DOHH2 (cell line): Measurements from ENCODE around the gene IFRD2.

Experiments used
- H3F3A ChIP-seq: fragments of 200-600 bp; sonication (generic), shearing (Covaris generic); 2 replicates; pipeline ENCODE4 v1.6.0; 2016; ENCODE audit warnings: antibody characterized with exemption, mild to moderate bottlenecking; ENCODE audit not compliant: control insufficient read depth, insufficient read depth
- H3K27ac ChIP-seq: fragments of 200-600 bp; sonication (generic); 2 replicates; pipeline ENCODE4 v1.5.1; 2014; ENCODE audit warnings: low read depth, mild to moderate bottlenecking, low read length, moderate library complexity
- H3K27me3 ChIP-seq: fragments of 200-600 bp; sonication (generic); 2 replicates; pipeline ENCODE4 v1.6.1; 2014; ENCODE audit warnings: mild to moderate bottlenecking, low read length, mixed read lengths; ENCODE audit not compliant: control insufficient read depth
- H3K36me3 ChIP-seq: fragments of 200-600 bp; sonication (generic); 2 replicates; pipeline ENCODE4 v1.6.1; 2014; ENCODE audit warnings: mild to moderate bottlenecking, low read length, moderate library complexity, mixed read lengths; ENCODE audit not compliant: control insufficient read depth
- H3K4me1 ChIP-seq: fragments of 200-600 bp; sonication (generic); 2 replicates; pipeline ENCODE4 v1.6.1; 2014; ENCODE audit warnings: mild to moderate bottlenecking, low read length, mixed read lengths; ENCODE audit not compliant: control insufficient read depth
- H3K4me2 ChIP-seq: fragments of 200-600 bp; sonication (generic); 2 replicates; pipeline ENCODE4 v1.6.0; 2014; ENCODE audit warnings: mild to moderate bottlenecking, low read length, moderate library complexity
- H3K4me3 ChIP-seq: fragments of 200-600 bp; sonication (generic); 2 replicates; pipeline ENCODE4 v1.5.1; 2014; ENCODE audit warnings: mild to moderate bottlenecking, low read length, mixed read lengths
- H3K79me2 ChIP-seq: fragments of 200-600 bp; sonication (generic); 2 replicates; pipeline ENCODE4 v1.6.1; 2014; ENCODE audit warnings: mild to moderate bottlenecking, low read length, mixed read lengths; ENCODE audit not compliant: control insufficient read depth
- H3K9me2 ChIP-seq: fragments of 200-600 bp; sonication (generic); replicated peaks from 2 replicates; pipeline ENCODE4 v1.6.1; 2014; ENCODE audit warnings: mild to moderate bottlenecking, low read length, mixed read lengths; ENCODE audit not compliant: control insufficient read depth
- H3K9me3 ChIP-seq: fragments of 200-600 bp; sonication (generic); 2 replicates; pipeline ENCODE4 v1.6.1; 2014; ENCODE audit warnings: antibody characterized with exemption, low read length, mixed read lengths; ENCODE audit not compliant: control insufficient read depth, insufficient read depth
- H4K20me1 ChIP-seq: fragments of 200-600 bp; sonication (generic); 2 replicates; pipeline ENCODE4 v1.6.0; 2014; ENCODE audit warnings: low read depth, mild to moderate bottlenecking, antibody characterized with exemption, low read length, moderate library complexity; ENCODE audit not compliant: control insufficient read depth, insufficient read depth
- EZH2phosphoT487 ChIP-seq: fragments of 200-600 bp; sonication (generic); IDR thresholded peaks from 2 replicates; pipeline ENCODE4 v1.6.1; 2017; ENCODE audit warnings: borderline replicate concordance, mild to moderate bottlenecking, antibody characterized with exemption, low read length, moderate library complexity, mixed read lengths
- TF ChIP-seq, protein P1 (sequence below): fragments of 200-600 bp; sonication (generic); IDR thresholded peaks from one replicate; pipeline ENCODE4 v1.5.1; 2014; ENCODE audit warnings: antibody characterized with exemption, mild to moderate bottlenecking, low read depth, low read length; ENCODE audit not compliant: poor library complexity, severe bottlenecking

Gene IFRD2

DNA sequence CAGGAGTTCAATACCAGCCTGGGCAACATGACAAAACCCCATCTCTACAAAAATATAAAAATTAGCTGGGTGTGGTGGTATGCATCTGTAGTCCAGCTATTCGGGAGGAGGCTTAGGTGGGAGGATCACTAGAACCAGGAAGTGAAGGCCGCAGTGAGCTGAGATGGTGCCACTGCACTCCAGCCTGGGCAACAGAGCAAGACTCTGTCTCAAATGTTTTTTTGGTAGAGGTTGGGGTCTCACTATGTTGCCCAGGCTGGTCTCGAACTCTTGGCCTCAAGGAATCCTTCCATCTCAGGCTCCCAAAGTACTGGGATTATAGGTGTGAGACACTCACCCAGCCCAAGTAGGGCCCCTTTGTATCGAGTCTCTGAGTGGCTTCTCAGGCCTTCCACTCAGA, 1.9 kb upstream of the IFRD2 start:
- Histone ChIP-seq H3K27ac (no peak overlapping the region), H3K79me2 (peaks cover 34% of the 10 kb centered on the region), H3K27me3 (no peaks in the 10 kb centered on the region), H3F3A (no peaks in the 10 kb centered on the region), H3K4me2 (no peak overlapping the region), H3K9me3 (no peaks in the 10 kb centered on the region), H3K4me3 (no peak overlapping the region), H3K9me2 (no peaks in the 10 kb centered on the region), H4K20me1 (no peaks in the 10 kb centered on the region), H3K4me1 (peaks cover 23% of the 10 kb centered on the region), H3K36me3 (peaks cover 25% of the 10 kb centered on the region)
- TF ChIP-seq, protein P1, sequence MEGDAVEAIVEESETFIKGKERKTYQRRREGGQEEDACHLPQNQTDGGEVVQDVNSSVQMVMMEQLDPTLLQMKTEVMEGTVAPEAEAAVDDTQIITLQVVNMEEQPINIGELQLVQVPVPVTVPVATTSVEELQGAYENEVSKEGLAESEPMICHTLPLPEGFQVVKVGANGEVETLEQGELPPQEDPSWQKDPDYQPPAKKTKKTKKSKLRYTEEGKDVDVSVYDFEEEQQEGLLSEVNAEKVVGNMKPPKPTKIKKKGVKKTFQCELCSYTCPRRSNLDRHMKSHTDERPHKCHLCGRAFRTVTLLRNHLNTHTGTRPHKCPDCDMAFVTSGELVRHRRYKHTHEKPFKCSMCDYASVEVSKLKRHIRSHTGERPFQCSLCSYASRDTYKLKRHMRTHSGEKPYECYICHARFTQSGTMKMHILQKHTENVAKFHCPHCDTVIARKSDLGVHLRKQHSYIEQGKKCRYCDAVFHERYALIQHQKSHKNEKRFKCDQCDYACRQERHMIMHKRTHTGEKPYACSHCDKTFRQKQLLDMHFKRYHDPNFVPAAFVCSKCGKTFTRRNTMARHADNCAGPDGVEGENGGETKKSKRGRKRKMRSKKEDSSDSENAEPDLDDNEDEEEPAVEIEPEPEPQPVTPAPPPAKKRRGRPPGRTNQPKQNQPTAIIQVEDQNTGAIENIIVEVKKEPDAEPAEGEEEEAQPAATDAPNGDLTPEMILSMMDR: no peak
- TF ChIP-seq EZH2phosphoT487: no peak

DNA sequence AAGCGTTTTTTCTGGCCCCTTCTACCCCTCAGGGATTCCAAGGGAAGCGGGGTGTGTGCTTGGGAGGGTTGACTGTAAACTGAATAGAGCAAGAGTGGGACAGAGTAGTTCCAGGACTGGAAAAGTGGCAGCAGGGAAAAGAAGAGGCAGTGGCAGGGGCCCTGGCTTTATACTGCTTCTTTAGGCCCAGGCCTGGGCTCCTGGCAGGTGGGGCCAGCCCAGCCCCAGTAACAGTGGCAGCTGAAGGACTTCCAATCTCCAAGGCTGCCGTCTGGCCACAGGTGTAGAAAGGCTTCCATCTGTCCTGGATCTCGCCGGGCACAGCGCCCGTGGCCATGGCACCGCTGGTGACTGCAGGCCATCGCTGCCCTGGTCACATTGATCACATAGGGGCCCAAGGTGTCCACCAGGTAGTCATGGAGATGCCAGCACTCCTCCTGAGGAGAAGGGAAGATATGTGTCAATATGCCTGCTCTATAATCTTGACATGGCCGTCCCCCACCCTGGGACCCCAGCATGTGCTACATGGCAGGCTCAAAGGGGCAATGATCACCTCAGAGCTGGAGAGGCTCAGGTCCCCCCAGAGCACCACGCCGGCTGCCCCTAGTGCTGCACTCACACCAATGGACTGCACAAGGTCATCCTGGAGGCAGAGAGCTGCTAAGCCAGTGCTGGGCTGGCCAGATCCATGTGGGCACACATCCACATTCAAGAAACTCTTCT, 1.0 kb upstream of the IFRD2 start:
- Histone ChIP-seq H3K9me2 (no peaks in the 10 kb centered on the region), H3K27ac (peak overlapping the region; percentile 8; the same call in 1 of the 2 replicates)

DNA sequence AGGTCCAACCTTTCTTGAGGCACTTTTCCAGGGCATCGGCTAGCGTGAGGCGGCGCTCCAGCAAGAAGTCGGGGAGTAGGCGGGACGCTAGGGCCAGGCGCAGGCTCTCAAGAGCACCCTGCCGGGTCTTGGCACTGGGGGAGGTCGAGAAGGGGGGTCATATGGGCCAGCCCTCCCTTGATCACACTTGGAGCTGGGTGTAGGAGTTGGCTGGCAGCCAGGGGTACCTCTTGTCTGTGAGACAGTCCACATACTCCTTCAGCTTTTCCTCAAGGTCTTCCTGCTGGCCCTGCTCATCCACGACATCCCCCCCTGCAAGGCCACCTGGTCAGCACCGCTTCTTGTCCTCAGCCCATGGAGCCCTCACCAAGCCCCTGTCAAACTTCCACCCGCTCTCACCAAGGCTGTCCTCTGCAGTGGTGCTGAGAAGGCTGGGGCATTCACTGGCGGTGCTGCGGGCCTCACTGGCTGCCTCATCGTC, 2.0 kb downstream of the IFRD2 start:
- Histone ChIP-seq H3K4me2 (peak overlapping the region; percentile 82), H3K79me2 (peaks cover 32% of the 10 kb centered on the region), H3K27ac (no peak overlapping the region), H3K27me3 (no peaks in the 10 kb centered on the region), H3K4me3 (no peak overlapping the region), H3K9me3 (no peaks in the 10 kb centered on the region), H3K4me1 (peaks cover 16% of the 10 kb centered on the region), H3F3A (no peaks in the 10 kb centered on the region), H3K36me3 (peaks cover 55% of the 10 kb centered on the region), H4K20me1 (no peaks in the 10 kb centered on the region), H3K9me2 (no peaks in the 10 kb centered on the region)
- TF ChIP-seq, protein P1: no peak
- TF ChIP-seq EZH2phosphoT487: no peak

More for the DNA sequence above, 1.0 kb upstream of the IFRD2 start:
- Histone ChIP-seq H3K4me2 (peak overlapping the region; percentile 82), H3F3A (no peaks in the 10 kb centered on the region), H3K27me3 (no peaks in the 10 kb centered on the region), H4K20me1 (no peaks in the 10 kb centered on the region), H3K79me2 (peaks cover 33% of the 10 kb centered on the region), H3K9me3 (no peaks in the 10 kb centered on the region), H3K4me3 (peak overlapping the region; percentile 96), H3K4me1 (peaks cover 19% of the 10 kb centered on the region), H3K36me3 (peaks cover 34% of the 10 kb centered on the region)
- TF ChIP-seq EZH2phosphoT487: no peak
- TF ChIP-seq, protein P1: no peak
